Activated CD8-positive, alpha-beta memory T cell treated with anti-CD3 and anti-CD28 coated beads, Interleukin-2, amount 50 U/mL, for 48 hours (primary cell): ENCODE data around the gene PDE6C.

Source experiments
- DNase-seq: peaks from one replicate; pipeline ENCODE4 v3.0.0-alpha.2; 2020

Gene PDE6C

DNA sequence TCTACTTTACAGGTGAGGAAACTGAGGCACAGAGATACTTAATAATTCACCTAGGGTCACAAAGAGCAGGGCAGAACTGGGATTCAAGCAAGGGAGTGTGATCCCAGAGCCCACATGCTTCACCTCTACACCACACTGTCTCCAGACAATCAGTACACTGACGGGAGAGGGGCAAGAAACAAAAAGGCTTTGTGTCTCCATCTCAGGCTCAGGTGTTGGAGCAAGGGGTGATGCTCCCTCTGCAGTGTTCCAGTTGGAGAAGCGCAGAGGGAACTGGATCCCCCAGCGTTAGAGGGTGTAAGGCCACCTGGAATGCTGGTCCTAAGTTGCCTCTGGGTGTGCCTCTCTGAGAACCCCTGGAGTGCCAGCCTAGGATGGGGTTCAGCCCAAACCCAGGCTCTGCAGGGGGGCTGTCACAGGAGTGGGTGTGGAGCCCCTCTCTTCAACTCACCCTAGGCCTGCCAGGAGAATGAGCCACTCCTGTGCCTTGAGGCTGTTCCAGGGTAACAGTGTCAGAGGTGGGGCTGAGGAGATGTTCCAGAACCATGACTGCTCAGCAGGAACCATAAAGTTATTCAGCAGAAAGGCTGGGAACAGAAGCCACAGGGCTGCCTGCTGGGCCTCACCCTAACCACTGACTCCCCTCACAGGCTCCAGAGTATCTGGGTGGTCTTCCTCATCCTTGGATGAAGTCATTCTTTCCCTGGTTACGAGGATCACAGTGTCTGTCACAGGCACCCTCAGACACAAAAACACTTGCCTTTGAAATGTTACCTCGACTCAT, 16.8 kb upstream of the PDE6C start:
- no peak for DNase-seq

GRCh38 chr10:93596539-93596938, 15.8 kb upstream of the PDE6C start:
- no peak for DNase-seq

GRCh38 chr10:93597075-93597599, 15.2 kb upstream of the PDE6C start:
- no peak for DNase-seq

GRCh38 chr10:93598157-93598556, 14.2 kb upstream of the PDE6C start:
- DNase-seq: no peak

DNA sequence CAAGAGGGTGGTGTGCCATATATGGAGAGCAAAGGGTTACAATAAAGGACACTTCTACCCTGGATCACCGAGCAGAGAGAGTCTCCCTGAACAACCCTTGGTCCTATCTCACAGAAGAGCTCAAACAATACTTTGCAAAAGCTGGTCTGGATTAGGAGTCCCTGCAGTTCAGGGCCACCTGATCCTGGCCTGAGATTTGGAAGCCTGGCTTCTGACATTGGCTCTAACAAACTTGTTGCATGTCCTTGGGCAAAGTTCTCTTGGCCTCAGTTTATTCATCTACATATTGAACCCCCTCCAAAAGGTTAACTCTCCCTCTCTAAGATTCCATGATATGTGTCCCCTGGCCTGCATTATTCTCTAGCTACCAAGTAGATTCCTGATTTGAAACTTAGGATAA, 13.0 kb upstream of the PDE6C start:
- DNase-seq: no peak

GRCh38 chr10:93599778-93600177, 12.6 kb upstream of the PDE6C start:
- no peak for DNase-seq

GRCh38 chr10:93600446-93601145, 11.7 kb upstream of the PDE6C start:
- DNase-seq: no peak

DNA sequence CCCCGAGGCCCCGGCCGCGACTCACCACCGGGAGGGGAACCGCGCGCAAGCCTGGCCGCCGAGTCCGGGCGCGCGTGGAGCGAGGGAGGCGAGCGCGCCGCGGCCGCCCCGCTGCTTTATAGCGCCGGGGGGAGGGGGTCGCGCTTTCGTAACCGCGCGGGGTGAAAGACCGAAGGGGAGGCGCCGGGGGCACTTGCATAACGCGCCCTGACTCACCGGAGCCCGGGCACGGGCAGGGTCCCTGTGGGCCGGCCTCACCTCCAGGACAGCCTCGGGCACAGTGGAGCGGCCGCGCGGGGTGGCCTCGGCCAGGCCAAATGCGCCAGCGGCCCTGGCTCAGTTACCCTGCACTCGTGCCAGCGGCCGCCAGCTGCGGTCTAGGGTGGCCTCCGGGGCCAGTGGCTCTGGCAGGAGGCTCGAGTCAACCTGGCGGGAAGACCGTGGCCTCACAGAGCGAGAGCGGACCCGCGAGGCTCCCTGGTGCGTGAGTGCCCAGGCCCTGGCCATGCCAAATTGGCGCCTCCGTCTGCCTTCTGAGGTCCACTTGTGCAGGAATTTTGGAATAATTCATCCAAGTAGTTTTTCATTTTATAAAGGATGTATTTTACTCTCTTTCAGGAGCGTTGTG, 11.1 kb upstream of the PDE6C start, which contains the start of gene RBP4:
RBP4 (minus strand) TSS at position 90 of the 628 bp plus-strand sequence. CDS start 207 bp downstream, outside the sequence.
- DNase-seq: no peak

DNA sequence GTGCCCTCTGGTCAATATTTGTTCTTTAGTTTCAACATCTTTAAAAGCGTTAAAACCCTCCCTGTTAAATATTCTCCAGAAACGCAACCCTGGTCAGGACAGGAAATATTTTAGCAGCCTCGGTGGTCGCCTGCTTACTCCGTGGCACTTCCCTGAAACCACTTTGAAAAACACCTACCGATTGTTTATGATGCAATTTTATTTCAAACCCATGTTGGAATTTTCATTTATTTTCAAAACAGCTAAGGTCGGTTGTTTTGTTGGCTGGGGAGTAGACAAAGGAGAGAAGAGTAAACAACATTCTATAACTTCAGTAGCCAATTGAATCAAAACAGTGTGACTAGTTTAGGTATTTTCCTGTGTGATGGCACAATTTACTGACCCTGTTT, 10.6 kb upstream of the PDE6C start:
- DNase-seq: no peak

DNA sequence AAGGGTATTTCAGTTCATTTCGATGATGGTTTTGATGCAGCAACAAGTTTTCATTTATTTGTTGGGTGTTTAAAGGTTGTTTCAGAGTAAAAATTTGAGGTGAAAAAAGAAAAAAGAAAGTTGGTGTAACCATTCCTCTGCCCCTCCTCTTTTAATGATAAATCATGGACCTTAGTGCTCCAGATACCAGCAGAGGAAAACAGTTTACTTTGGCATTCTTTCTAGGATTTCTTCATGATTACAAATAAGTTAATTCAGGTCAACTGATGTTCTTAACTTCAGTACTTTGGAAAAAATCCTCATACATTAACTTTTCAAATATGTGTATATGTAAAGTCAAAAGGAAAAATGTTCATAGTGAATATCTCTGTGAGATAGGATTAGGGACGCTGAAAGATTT, 9.3 kb upstream of the PDE6C start:
- DNase-seq: no peak

GRCh38 chr10:93604146-93604545, 8.2 kb upstream of the PDE6C start:
- DNase-seq: no peak

DNA sequence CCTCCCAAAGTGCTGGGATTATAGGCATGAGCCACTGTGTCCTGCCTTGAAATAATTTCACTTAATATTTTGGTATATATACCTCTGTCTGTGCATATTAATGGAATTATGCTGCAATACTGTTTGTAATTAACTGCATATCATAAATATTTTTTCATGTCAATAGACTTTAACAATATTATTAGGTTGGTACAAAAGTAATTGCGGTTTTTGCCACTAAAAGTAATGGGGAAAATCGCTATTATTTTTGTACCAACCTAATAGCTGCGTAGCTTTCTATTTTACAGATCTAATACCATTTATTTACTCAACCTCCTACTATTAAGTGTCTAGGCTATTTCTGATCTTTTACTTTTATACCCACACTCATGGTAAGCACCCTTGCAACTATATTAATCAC, 3.9 kb upstream of the PDE6C start:
- no peak for DNase-seq

DNA sequence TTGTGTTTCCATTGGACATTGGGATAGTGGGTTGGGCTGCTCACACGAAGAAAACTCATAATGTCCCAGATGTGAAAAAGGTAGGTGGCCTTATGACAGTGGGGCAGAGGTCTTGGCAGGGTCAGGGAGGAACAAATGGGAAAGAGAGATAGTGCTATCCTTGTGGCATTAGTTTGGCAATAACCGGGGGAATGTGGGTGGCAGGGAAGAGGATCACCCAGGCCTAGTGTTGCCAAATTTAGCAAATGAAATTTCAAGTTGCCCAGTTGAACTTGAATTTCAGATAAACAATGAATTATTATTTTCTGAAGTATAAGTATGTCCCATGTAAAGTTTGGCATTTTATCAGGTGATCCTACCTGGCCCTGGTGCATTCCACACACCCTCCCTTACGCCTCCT, 789 bp downstream of the PDE6C start:
- no peak for DNase-seq

- no peak for DNase-seq
These were observed 1.9 kb downstream of the PDE6C start for GRCh38 chr10:93614101-93614825.

DNA sequence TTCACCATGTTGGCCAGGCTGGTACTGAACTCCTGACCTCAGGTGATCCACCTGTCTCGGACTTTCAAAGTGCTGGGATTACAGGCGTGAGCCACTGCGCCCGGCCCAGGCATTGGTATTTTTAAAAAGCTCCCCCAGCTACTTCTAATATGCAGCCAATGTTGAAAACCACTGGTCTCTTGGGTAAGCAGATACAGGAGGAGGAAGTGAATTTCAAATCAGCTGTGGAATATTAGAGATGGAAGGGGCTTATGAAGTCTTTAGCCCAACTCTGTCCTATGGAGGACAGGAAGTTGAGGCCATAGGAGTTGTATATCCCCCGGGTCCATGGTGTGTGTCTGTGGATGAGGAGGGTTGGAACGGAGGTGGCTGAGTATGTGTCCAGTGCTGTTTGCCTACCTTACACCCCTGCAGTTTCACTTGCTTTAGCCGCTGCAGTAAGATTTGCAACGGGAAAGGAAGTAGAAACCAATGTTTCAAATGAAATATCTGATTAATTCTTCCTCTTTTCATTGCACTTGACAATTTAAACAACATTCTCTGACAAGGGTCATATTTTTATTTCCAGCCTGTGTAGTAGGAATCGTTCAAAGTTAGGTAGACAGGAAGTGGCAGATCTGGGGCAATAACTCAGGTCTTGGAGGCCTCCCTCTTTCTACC, 3.4 kb downstream of the PDE6C start:
- DNase-seq: no peak

- DNase-seq: no peak
These were observed 8.6 kb downstream of the PDE6C start for GRCh38 chr10:93620925-93621324.

DNA sequence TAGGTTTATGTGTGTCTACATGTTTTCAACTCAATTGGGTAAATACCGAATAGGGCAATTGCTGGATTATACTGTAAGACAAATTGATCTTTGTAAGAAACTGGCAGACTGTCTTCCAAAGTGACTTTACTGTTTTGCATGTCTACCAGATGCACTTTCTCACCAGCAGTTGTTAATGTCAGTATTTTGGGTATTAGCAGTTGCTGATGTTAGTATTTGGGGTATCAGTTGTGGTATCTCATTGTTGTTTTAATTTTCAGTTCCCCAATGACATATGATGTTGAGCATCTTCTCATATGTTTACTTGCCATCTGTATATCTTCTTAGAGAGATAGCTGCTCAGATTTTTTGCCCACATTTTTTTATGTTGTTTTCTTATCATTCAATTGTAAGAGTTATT, 10.6 kb downstream of the PDE6C start:
- DNase-seq: no peak

- DNase-seq: no peak
These were observed 16.5 kb downstream of the PDE6C start for GRCh38 chr10:93628858-93629257.

DNA sequence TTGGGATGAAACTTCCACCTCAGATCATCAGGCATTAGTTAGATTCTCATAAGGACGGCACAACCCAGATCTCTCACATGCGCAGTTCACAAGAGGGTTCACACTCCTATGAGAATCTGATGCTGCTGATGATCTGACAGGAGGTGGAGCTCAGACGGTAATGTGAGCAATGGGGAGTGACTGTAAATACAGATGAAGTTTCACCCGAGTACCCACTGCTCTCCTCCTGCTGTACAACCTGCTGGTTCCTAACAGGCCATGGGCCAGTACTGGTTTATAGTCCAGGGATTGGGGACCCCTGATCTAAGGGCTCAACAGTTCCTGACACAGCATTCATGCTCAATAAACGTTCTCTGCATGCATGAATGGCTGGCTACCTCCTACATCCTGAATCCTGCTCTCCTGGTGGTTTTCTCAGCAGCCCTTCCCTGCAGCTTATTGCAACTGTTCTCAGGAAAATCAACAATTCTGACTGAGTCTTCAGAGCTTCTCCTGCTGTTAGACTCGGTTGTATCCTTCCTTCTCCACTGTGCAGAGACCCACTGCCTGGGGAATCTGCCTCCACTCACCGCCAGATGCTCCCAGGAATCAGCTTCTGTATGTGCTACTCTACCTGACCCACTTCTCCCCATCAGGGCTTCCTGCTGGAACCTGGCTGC, 17.4 kb downstream of the PDE6C start:
- DNase-seq: no peak

- no peak for DNase-seq
These were observed 18.6 kb downstream of the PDE6C start for GRCh38 chr10:93630625-93631557.

DNA sequence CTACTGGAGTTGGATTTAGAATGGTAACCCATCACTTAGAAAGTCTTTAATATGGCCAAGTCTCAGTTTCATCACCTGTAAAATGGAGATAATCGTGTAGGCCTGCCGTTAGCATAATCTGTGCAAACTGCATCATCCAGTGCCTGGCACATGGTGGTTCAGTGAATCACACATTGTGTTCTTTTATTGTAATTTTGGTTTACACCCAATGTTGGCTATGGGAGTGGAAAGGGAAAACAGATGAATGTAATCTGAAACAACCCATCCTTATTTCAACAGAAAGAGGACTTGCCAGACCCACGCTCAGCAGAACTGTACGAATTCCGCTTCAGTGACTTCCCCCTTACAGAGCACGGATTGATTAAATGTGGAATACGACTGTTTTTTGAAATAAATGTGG, 27.5 kb downstream of the PDE6C start:
- no peak for DNase-seq
